Left ventricle myocardium superior (tissue), 1 donor: ENCODE results near the gene RPS18. TPM values are rescaled to one million over a fixed set of nuclear protein-coding genes. Genes with fewer than 3 reads are reported as not detected.

Source experiments
- ATAC-seq: fragments of 200-7000 bp; cut with Tn5 transposase; one replicate; pipeline ENCODE4 v1.9.1; 2020; ENCODE audit warnings: mild to moderate bottlenecking, moderate library complexity
- DNase-seq: peaks from one replicate; pipeline ENCODE4 v3.0.0-alpha.2; 2020
- intact Hi-C: fragments of 100-400 bp; cut with micrococcal nuclease; formaldehyde crosslinking; loops from one replicate; pipeline ENCODE4 v1.11.0; 2022
- total RNA-seq: library from RNA; stranded (reverse); fragmentation: NEBNext Ultra II Directional; extraction: Animal tissue kit (Norgen Biotek cat#: 25700); gene quantifications from one replicate; pipeline ENCODE4 v1.2.1, GENCODE V29; 2021
- donor health status: DM: no; HTN: yes; CAD: no; lungs with severe emphysema.

The RPS18 gene
- total RNA-seq, 1 donor from 2014 or later: 931 TPM

DNA sequence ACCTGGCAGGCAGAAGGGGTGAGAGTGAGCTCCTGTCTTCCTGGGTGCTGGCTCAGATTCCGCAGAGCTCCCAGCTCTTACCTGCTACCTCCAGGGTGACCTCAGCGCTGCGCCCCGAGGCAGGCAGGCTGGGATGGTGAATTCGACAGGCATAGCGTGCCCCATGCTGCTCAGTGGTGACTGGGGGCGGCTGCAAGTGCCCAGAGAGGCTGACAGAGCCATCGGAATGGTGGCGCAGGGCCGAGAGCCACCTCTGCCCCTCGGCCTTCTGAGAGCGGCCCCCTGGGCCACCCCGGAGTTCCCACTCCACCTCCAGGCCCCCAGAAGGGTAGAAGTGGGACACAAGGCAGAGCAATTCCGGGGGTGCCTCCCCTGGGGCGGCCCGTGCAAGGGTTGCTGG, 32.3 kb downstream of the RPS18 start:
- intact Hi-C loops: no loop called here
- DNase-seq (no peak), ATAC-seq (no peak)

DNA sequence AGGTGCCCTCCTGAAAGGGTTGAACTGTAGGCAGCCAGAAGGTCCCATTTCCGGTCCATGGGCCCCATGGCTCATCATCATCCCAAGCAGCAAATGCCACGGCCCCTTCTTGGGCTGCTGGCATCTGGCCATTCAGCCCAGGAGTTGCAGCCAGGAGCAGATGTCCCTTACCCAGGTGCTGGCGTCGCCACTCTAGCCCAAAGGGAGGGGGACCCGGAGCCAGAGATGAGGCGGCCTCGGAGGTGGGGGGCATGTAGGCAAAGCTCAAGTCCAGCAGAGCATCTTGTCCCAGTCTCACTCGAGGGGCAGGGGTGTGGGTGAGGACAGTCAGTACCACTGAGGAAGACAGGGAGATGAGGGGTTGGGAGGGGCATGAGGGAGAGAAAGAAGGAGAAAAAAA, 33.2 kb downstream of the RPS18 start:
- no peak for ATAC-seq
- intact Hi-C loops: no loop called here
- DNase-seq: no peak

GRCh38 chr6:33306356-33306755, 34.5 kb downstream of the RPS18 start:
- no peak for ATAC-seq
- intact Hi-C loops: no loop called here
- DNase-seq: no peak

GRCh38 chr6:33312361-33313104, 40.7 kb downstream of the RPS18 start:
- ATAC-seq: peak; percentile 9
- peak; percentile 48 for DNase-seq

GRCh38 chr6:33313105-33313708, 41.3 kb downstream of the RPS18 start:
- ATAC-seq (peak; percentile 5), DNase-seq (peak; percentile 72)
- intact Hi-C loops: no loop called here

More at GRCh38 chr6:33312361-33313104, 40.7 kb downstream of the RPS18 start:
- intact Hi-C loops: no loop called here

DNA sequence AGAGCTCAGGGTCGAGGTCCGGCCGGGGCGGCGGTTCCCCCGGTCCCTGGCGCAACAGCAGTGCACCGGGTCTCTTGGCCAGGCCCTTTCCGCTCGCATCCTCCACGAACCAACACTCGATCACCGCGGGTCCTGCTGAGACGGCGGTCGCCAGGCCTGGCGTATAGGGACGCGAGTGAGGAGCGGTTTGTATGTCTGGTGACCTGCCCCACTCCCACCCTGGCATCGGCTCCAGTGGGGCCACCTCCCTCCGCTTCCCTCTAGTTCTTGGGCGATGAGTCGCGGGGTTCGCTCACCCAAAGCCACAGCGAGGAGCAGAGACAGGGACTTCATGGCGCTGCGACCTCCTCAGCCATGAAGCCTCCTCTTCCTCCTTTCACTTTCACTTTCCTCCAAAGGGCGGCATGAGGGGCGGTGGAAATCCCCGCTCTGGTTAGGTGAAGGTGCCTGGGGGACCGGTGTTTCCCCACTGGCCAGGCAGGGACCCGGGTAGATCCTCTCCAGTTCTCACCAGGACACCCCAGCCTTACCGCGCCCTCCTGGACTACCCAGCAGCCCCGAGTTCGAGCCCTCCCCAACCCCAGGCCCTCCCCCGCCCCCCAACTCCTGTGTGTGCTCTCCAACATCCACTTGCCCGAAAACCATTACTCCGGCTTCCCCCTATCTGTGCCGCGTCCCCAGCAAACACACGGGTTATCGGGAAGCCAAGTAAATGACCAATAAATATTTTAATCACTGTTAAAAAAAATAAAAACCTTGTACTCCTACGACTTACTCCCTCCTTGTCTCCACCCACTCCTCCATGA, 42.0 kb downstream of the RPS18 start, which contains the start of gene TAPBP:
TSS of gene TAPBP (minus strand) at position 370 of the 806 bp plus-strand sequence. CDS start at position 333, 37 bp downstream.
- intact Hi-C loops: no loop called here
- ATAC-seq: peak; percentile 33
- DNase-seq: peak; percentile 73

DNA sequence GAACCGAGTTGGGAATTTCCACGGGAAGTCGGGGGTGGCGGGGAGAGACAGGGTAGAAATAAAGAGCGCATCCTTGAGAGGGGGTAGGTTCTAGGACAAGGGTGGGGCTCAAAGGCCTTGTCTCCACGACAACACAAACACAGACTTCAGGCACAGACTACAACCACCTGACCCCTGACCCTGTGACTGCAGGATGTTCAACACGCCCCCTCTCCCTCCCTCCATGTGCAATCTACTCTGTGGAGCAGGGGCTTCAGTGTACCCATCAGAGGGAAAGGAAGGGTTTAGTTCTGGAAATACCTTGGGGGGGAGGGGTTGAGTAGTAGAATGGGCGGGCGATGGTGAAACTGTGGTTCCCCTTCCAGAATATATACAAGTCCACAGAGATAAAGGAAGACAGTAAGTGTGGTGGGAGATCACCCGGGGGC, 42.7 kb downstream of the RPS18 start:
- DNase-seq: peak; percentile 58
- ATAC-seq: peak; percentile 20
- intact Hi-C loops: no loop called here

GRCh38 chr6:33314943-33315792, 43.3 kb downstream of the RPS18 start:
- intact Hi-C loops: no loop called here
- ATAC-seq: no peak
- DNase-seq: peak; percentile 68

DNA sequence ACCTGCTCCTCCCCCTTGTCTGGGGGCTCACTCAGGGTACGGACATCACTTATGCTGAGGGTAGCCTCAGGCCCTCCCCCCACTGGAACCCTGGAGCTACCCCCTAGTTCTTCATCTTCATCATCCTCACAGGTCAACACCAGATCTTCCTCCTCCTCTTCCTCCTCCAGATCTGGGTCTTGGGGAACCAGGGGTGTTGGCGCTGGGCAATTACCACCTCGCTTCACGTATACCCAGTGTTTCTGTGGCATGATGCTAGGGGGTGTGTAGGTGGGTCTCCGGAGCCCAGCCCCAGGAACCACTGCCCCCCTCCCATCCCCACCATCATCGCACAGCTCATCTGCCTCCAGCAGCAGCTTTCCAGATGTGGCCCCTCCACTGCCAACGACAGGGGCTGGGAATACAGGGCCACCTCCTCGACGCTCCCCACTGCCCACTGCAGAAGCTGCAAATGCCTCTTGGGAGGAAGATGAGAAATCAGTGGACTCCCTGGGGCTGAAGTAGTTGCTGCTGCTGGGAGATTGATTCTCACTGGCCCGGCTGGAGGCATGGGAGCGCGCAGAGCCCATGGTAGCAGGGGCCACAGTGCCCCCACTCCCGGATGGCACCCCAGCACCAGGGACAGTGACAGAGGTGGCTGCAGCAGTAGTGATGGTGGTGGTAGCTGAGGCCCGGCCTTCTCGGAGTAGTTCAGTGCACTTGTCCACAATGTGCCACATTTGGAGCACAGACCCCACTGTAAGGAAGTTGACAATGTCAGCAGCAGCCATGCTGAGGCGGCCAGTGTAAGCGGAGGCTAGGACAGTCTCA, 44.1 kb downstream of the RPS18 start:
- DNase-seq: no peak
- intact Hi-C loops: no loop called here
- ATAC-seq: no peak

DNA sequence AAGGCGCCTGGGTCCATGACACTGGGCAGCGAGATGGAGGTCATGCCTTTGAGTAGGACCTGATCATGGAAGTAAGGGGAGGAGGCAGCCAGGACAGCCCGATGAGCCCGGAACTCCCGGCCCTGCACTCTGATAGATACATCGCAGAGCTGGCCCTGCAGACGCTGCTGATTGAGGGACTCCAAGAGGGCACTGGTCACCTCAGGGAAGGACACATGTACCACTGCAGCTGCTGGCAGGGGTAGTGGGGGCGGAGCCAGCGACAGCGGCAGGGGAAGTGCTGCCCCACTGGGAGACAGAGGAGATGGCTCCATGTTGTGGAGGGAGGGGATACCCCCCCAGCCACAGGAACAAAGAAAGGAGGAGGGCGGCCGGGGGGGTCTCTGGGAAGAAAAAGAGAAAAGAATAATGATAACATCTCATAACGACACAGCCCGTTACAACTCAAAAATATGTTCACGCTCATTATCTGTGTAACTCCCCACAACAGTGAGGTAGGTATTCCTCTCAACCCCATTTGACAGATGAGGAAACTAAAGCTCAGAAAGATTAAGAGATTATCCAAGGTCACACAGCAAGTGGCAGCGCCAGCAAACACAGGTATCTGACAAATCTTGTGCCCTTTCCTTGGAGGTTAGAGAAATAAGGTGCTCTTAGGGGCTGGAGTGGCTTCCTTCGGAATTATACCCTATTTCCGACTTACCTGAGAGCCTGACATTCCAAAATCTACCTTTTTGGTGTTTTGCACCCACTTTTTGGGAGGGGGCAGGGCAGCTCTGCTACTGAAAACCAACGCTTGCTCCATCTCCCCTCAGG, 44.9 kb downstream of the RPS18 start:
- intact Hi-C loops: no loop called here
- ATAC-seq (peak; percentile 0), DNase-seq (peak; percentile 68)

- ATAC-seq: peak; percentile 4
- intact Hi-C loops: no loop called here
- DNase-seq: no peak
Measured at GRCh38 chr6:33317419-33317668, 45.5 kb downstream of the RPS18 start.

DNA sequence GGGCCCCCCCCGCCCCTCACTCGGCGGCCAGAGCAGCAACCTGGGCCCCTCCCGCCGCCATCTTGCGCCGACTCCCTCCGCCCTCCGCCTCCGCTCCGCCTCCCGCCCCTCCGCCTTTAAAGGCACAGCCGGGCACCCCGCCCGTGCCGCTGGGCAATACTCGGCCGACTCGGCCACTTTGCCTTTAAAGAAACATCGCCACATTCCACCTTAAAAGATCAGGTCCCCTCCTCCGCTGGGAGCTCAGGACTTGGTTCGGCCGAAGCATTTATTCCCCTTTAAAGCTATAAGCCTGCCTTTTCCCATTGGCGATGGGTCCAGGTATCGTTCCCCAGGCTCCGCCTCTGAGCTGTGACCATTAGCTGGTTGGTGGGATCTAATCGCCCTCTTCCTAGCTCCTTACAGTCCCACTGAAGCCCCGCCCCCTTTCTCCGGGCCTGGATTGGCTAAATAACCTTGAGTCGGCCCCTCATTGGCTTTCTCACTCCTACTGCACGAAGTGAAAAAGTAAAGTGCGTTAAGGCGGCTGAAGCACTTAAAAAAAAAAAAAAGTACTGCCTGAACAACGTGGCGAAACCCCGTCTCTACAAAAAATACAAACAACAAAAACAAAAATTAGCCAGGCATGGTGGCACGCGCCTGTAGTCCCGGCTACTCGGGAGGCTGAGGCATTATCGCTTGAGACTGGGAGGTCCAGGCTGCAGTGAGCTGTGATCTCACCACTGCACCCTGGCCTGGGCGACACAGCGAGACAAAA, 46.0 kb downstream of the RPS18 start, which contains the start of gene ZBTB22:
TSS of gene ZBTB22 (minus strand) at position 76 of the 757 bp plus-strand sequence. CDS start 828 bp downstream, outside the sequence.
- DNase-seq: peak; percentile 99
- ATAC-seq: peak; percentile 76
- intact Hi-C loops: no loop called here

- ATAC-seq: no peak
- intact Hi-C loops: no loop called here
- DNase-seq: no peak
Measured at GRCh38 chr6:33318426-33319073, 46.7 kb downstream of the RPS18 start.

GRCh38 chr6:33319939-33320314, 48.1 kb downstream of the RPS18 start:
- intact Hi-C loops: no loop called here
- DNase-seq: no peak
- ATAC-seq: no peak

- ATAC-seq: no peak
- intact Hi-C loops: no loop called here
- peak; percentile 77 for DNase-seq
Measured at GRCh38 chr6:33320315-33321181, 48.7 kb downstream of the RPS18 start.
